NCI-H2029 treated with DMSO at 0.1 percent for 48 hours (cell line): Measurements from ENCODE around the gene TAS2R19.
"Not testable (repeated sequence)": the region's sequence is repeated elsewhere in the genome, so short reads cannot be mapped to it uniquely, and the experiment has no call there.

Experiments
- DNase-seq: peaks from one replicate; lab custom pipeline; 2025; lab: John Stamatoyannopoulos, UW

Gene TAS2R19, protein sequence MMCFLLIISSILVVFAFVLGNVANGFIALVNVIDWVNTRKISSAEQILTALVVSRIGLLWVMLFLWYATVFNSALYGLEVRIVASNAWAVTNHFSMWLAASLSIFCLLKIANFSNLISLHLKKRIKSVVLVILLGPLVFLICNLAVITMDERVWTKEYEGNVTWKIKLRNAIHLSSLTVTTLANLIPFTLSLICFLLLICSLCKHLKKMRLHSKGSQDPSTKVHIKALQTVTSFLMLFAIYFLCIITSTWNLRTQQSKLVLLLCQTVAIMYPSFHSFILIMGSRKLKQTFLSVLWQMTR

DNA sequence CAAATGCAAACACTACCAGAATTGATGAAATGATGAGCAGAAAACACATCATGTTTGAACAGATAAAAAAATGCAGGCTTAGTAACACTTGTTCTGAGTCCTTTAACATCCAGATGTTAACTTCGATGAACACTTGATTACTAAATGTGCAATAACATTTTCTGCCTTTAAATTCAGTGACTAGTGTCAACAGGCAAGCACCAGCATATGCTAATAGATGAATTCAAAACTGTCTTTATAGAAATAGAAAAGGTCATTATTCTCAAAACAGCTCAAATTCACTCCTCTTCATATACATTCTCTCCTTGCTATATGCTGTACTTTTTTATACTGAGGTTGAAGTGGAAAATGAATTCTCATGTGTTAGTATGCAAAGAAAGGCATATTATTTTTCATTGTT, at the start of gene TAS2R19:
Gene TAS2R19, minus strand, starts transcription at position 101 of the 400 bp plus-strand sequence. Its CDS starts 49 bp downstream, at position 52.
- no peak for DNase-seq

DNA sequence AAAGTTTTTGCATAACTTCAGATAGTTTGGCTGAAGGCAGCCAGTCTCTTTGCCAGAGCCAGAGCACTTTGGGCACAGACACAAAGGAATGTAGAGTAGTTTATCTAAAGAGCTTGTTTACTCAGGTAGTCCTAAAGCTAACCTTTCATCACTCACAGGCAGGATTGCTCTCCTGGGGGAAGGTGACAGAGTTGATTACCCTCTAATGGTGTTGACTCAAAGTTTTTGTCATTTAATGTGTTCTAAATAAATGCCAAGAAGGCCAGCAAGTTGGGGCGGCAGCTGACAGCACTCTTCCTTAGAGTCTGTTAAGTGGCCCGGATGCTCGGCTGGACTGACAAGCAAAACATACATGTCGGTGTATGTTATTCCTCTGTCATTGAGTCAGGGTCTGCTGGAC, 49.0 kb upstream of the TAS2R19 start:
- no peak for DNase-seq

DNA sequence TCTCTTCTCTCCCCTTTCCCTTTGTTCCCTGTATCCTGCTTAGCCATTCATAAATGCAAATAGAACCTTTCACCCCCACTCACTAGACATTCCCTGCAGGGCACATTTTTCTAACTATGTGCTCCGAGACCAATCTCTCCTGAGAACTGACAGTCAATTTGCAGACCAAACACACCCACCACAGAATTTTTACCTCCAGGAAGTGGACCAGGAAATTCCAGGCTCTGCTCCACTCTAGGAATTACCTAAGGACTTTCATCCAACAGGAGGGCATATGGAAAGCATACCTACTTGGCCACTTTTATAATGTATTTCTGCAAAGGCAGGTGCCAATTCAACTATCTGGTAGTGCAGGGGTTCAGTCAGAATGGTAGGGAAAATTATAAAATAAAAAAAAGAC, 48.6 kb upstream of the TAS2R19 start:
- no peak for DNase-seq

DNA sequence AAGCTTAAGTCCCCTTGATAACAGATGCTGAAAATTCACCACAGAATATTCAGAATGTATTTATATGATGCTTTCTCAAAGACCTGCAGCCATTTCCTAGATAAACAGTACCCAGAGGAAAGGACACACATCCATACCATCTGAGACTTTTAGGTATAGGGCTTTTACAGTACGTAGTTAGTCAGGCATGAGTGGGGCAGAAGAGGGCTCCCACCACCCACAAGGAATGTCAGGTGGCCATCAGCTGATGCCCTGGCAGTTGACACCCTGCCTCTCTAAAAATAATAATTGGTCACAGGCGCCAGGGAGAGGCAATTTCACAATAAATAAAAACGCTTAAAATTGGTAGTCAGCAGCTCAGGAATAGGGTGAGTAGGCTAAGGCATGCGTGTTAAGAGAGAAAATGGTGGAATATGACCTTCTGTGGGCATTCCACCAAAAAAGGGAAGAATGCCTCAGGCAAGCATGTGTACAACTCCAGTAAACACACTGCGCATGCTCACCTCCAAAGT, 47.5 kb upstream of the TAS2R19 start:
- DNase-seq: no peak

DNA sequence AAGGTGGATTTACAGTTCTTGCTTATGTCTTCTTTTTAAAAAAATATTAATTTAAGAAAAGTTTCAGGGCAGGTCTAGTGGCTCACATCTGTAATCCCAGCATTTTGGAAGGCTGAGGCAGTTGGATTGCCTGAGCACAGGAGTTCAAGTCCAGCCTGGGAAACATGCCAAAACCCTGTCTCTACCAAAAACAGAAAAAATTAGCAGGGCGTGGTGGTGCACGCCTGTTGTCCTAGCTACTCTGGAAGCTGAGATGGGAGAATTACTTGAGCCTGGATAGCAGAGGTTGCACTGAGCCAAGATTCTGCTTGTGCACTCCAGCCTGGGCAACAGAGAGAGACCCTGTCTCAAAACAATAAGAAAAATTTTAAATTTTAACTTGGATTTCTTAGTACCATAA, 45.1 kb upstream of the TAS2R19 start:
- no peak for DNase-seq

DNA sequence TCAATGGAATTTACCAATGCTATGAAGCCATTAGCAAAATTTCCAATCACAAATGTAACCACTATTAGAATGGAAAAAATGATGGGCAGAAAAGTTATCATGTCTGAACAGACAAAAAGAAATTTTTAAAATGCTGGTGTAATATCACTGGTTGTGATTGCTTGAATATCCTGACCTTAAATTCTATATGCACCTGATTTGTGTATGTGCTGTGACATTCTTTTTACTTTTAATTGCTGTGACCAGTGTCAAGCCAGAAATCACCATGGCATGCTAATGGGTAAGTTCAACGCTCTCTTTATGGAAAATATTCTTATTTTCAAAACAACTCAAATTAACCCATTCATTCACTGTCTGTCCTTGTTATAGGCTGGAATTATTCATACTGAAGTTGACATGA, 39.8 kb upstream of the TAS2R19 start, which contains the start of gene TAS2R46:
Gene TAS2R46, minus strand, starts transcription at position 101 of the 400 bp plus-strand sequence. Its CDS starts 0 bp downstream, at position 101.
- not testable (repeated sequence) for DNase-seq

DNA sequence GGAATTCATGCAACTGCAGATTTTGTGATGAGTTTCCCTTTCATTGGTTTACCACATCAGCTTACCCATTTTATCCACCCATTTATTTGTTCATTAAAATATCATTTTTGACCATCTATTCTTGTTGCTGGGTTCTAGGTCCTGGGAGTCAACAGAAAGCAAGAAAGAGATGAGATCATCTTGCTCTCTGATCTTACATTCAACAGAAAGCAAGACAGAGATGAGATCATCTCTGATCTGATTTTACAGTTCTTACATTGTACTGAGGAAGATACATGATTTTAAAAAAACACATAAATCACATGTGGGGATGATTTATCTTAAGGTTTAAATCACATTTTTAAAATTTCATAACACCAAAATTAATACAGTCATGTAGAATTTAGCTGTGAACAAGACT, 37.4 kb upstream of the TAS2R19 start:
- no peak for DNase-seq

DNA sequence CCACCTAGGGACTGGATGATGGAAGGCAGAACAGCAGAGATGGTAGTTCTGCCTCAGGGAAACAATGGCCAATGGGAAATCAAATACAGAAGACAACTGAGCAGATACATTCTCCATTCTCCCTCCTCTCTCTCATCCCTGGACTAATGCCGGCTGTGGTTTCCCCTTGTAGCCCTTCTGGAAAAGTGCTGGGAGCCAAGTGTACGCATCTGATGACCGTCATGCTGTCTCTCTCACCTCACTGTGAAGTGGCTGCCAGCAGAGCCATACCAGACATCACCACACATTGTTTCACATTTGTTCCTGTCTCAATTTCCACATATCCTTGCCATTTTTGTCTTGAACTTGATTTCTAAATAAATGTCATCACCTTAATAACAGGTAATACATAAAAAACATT, 36.6 kb upstream of the TAS2R19 start:
- DNase-seq: no peak

DNA sequence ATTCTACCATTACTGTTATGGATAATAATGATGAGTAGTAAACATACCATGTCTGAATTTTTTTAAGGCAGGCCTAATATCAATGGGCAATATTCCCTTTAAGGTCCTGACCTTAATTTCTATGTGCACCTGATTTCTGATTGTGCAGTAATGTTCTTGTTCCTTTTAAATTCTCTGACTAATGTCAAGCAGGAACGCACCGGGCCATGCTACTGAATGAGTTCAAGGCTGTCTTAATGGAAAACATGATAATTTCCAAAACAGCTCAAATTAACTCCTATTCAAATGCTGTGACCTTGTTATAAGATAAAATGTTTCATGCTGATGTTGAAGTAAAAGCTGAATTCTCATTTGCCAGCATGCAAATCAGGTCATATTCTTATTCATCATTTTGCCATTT, 32.9 kb upstream of the TAS2R19 start:
- no peak for DNase-seq

DNA sequence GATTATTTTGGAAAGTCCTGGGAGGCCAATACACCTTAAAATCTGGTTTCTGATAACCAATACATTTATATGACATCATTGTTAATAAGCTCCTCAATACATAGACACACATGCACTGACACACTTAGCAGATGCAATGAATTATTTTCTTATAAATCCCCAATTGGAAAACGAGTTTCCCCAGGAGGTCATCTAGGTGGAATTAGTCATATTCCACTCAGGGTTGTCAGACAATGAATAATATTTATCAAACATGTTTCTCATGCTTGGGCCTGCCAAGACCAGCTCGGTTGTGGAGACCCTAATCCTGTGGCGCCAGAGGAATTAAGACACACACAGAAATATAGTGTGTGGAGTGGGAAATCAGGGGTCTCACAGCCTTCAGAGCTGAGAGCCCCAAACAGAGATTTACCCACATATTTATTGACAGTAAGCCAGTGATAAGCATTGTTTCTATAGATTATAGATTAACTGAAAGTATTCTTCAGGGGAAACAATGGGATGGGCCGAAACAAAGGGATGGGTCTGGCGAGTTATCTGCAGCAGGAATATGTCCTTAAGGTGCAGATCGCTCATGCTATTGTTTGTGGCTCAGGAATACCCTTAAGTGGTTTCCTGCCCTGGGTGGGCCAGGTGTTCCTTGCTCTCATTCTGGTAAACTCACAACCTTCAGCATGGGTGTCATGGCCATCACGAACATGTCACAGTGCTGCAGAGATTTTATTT, 27.5 kb upstream of the TAS2R19 start:
- DNase-seq: not testable (repeated sequence)

DNA sequence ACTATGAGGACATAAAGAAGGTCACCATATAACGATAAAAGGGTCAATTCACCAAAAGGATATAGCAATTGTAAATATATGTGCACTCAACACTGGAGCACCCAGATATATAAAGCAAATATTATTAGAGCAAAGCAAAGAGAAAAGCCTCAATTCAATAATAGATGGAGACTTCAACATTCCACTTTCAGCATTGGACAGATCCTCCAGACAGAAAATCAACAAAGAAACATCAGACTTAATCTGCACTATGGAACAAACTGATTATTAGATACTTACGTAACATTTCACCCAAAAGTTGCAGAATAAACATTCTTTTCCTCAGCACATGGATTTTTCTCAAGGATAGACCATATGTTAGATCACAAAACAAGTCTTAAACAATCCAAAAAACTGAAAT, 18.9 kb upstream of the TAS2R19 start:
- not testable (repeated sequence) for DNase-seq

DNA sequence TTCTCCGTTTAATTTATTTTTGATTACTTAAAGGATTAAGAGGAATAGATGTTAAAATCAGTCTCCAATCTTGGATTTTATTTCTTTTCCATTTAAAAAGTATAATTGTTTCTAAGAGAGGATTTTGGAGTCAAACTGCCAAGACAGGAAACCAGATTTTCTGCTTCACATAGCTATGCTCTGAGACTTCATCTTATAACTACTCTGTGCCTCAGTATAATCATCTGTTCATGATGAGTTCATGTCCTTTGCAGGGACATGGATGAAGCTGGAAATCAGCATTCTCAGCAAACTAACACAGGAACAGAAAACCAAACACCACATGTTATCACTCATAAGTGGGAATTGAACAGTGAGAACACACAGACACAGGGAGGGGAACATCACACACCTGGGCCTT, 17.7 kb upstream of the TAS2R19 start:
- no peak for DNase-seq

DNA sequence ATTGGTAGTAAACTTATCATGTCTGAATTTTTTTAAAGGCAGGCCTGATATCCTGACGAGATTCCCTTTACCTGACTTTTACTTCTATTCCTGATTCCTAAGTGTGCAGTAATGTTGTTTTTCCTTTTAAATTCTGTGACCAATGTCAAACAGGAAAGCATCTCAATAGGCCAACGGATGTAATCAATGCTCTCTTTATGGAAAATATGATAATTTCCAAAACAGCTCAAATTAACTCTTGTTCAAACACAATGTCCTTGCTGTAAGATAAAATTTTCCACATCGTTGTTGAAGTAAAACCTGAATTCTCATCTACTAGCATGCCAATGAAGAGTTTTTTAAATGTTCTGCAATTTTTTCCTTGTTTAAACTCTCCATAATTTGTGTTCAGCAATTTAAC, 16.8 kb upstream of the TAS2R19 start:
- no peak for DNase-seq

DNA sequence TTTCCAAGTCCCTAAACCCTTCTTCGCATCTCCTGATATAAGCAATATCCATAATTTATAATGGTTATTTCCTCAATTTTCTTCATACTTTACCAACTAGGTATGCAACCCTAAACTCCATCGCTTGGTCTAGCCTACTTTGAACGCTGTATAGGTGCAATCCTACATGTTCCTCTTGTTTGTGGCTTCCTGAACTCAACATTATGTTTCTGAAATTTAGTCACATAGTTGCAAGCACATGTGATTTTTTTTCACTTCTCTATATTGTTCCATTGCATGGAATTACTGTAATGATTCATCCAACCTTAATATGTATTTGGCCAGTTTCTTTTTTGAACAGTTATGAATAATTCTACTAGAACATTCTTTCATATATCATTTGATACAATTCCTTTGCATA, 11.5 kb upstream of the TAS2R19 start:
- DNase-seq: not testable (repeated sequence)

DNA sequence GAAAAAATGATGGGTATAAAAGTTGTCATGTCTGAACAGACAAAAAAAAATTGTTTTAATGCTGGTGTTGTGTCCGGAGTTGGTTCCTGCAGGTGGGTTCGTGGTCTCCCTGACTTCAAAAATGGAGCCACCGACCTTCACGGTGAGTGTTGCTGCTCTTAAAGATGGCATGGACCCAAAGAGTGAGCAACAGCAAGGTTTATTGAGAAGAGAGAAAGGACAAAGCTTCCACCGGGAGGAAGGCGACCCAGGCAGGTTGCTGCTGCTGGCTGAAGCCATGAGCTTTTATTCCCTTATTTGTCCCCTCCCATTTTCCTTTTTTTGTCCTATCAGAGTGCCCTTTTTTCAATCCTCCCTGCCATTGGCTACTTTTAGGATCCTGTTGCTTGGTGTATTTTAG, 8.9 kb upstream of the TAS2R19 start, which contains the start of gene TAS2R31:
Gene TAS2R31, minus strand, starts transcription at position 101 of the 400 bp plus-strand sequence. Its CDS starts 72 bp downstream, at position 29.
- no peak for DNase-seq

DNA sequence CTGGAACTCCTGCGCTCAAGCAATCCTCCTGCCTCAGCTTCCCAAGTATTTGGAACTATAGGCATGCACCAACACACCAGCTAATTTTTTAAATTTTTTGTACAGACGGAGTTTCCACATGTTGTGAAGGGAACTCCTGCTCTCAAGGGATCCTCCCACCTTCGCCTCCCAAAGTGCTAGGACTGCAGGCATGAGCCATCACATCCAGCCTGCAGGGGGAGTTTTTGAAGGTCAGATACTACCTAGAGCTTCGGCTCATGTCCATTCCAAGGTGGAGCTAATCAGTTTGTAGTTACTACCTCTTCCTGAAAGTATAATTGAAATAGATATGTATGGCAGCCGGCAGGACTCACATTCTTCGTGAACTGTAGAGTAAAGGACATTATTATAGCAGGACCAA, 3.7 kb upstream of the TAS2R19 start:
- no peak for DNase-seq

DNA sequence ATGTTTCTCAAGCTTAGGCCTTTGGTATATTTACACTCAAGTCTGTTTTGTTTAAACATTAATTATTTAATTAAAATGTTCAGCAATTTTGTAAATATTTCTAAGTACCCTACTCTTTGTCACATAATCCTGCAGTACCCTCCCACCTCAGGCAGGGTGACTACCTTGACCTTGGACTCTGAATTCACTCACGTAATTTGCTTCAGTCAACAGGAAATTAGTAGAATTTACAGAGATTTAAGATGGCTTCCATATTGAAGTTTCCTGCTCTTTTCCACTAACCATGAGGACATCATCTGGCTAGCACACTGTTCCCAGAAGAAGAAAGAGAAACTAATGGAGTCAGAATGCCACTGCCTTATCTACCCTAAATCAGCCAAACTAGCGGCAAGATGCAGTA, 967 bp upstream of the TAS2R19 start:
- DNase-seq: no peak

DNA sequence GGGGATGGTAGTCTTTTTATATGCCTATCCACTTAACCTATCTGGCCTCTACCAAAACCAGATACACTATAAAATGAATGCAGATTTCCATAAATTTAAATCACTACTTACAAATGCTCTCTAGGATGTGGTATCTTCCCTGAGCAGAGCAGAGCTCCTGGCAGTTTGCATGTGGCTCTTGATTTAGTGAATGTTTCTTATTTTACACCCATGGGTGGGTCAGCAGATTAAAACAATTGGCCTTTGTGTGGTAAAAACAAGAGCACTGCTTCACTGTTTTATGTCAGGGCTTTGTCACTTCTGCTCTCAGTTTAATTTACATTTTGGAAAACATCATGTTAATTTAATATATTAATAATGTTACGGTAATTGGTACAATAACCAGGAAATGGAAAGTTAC, 5.5 kb downstream of the TAS2R19 start:
- DNase-seq: no peak

DNA sequence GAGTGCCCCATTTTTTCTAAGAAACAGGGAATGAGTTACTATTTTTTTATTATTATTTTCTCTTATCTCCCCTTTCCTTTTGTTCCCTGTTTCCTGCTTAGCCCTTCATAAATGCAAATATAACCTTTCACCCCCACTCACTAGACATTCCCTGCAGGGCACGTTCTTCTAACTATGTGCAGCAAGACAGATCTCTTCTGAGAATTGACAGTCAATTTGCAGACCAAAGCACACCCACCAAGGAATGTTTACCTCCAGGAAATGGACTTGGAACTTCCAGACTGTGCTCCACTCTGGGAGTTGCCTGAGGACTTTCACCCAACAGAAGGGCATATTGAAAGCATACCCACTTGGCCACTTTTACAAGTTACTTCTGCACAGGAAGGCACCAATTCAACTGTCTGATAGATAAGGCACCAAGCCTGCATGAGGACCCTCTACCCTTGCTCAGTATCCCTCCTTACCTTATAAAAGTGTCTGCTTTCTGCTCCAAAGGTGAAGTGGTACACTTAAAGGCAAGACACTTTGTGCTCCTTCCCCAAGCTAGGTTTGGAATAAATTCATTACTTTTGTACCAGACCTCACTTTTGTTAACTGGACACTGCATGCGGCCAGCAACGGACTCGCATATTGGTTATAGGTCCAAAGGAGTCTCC, 6.5 kb downstream of the TAS2R19 start:
- DNase-seq: no peak

DNA sequence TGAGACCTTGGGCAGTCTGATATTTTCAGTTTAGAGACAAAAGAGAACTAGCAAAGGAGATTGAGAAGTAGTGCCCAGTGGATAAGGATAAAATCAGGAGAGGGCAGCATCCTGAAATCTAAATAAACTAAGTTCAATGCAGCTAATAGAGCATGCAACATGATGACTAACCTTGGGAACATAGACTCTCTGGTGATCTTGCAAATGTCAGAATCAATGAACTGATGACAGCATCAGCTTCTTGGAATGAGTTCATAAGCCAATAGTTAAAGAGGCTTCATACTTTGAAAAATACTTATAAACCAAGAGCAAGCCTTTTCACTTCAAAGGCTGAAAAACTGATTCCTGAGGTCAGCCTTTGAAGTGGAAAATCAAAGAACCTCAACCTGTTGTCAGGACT, 8.2 kb downstream of the TAS2R19 start:
- DNase-seq: no peak

DNA sequence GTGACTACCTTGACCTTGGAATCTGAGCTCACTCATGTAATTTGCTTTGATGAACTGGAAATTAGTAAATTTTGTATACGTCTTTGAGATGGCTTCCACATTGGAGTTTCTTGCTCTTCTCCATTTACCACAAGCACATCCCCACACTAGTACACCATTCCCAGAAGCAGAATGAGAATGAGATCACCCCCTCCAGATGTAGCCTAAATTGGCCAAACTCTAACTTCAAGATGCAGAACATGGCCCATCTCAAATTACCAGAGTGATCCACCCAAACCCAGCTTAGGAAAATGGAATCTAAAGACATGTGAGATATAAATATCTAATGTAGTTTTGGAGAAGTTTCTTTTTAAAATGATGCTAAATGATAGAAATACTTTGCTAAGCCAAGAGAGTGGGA, 14.8 kb downstream of the TAS2R19 start:
- DNase-seq: no peak

DNA sequence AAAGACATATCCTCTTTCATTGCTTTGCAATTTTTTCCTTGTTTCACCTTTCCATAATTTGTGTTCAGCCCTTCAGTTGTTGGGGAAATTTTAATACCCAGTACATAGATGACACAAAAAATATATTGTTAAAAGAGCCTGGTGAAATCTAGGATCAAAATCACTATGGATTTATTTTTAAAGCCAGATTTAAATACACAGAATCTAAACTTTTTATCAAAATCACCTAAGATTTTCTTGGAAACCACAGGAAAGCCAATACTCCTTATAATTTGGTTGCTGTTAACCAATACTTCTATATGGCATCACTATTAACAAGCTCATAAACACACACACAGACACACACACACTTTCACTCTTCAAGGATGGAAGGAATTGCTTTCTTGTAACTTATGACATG, 24.2 kb downstream of the TAS2R19 start, which contains the start of gene TAS2R20:
Gene TAS2R20, minus strand, starts transcription at position 101 of the 400 bp plus-strand sequence. CDS start 429 bp downstream, outside the sequence.
- DNase-seq: no peak

DNA sequence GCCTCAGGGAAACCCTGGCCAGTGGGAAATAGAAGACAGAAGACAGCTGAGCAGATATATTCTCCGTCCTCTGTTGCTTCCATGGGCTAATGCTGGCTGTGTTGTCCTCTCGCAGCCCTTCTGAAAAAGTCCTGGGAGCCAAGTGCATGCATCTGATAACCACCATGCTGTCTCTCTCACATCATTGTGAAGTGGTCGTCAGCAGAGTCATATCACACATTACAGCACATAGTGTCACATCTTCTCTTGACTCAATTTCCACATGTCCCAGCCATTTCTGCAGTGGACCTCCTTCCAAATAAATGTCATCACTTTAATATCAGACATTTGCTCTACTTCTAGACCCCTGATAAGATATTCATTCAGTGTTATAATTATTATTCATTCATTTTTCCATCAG, 28.1 kb downstream of the TAS2R19 start:
- DNase-seq: no peak
